Measurements from ENCODE around the gene ARPC2.
A peak's percentile ranks its signal among the peaks of the same experiment; 100 is the strongest.

The ARPC2 gene

GRCh38 chr2:218295029-218295428 lies 78.0 kb downstream of the ARPC2 start:
- DNase-seq (ENCODE audit: low read depth): no peak
- no peak for TF ChIP-seq CTCF (IDR thresholded peaks at IDR 0.05; ENCODE audit: low read depth, low read length, missing control alignments)
- no peak overlapping the region for H3K4me3 ChIP-seq (ENCODE audit: low read depth, low read length)

- DNase-seq (ENCODE audit: low read depth): no peak
- no peak overlapping the region for H3K4me3 ChIP-seq (ENCODE audit: low read depth, low read length)
- TF ChIP-seq CTCF (IDR thresholded peaks at IDR 0.05; ENCODE audit: low read depth, low read length, missing control alignments): no peak
Measured at GRCh38 chr2:218296200-218296599, 79.2 kb downstream of the ARPC2 start.

GRCh38 chr2:218296847-218297246 lies 79.9 kb downstream of the ARPC2 start:
- no peak for TF ChIP-seq CTCF (IDR thresholded peaks at IDR 0.05; ENCODE audit: low read depth, low read length, missing control alignments)
- no peak for DNase-seq (ENCODE audit: low read depth)
- no peak overlapping the region for H3K4me3 ChIP-seq (ENCODE audit: low read depth, low read length)

- DNase-seq (ENCODE audit: low read depth): no peak
- no peak for TF ChIP-seq CTCF (IDR thresholded peaks at IDR 0.05; ENCODE audit: low read depth, low read length, missing control alignments)
- no peak overlapping the region for H3K4me3 ChIP-seq (ENCODE audit: low read depth, low read length)
Measured at GRCh38 chr2:218298314-218298875, 81.4 kb downstream of the ARPC2 start.

- no peak for TF ChIP-seq CTCF (IDR thresholded peaks at IDR 0.05; ENCODE audit: low read depth, low read length, missing control alignments)
- no peak overlapping the region for H3K4me3 ChIP-seq (ENCODE audit: low read depth, low read length)
Measured at GRCh38 chr2:218300141-218300540, 83.2 kb downstream of the ARPC2 start.

GRCh38 chr2:218301176-218301819 lies 84.3 kb downstream of the ARPC2 start:
- peak; percentile 90 for TF ChIP-seq CTCF (IDR thresholded peaks at IDR 0.05; ENCODE audit: low read depth, low read length, missing control alignments)
- DNase-seq (ENCODE audit: low read depth): peak; percentile 75
- H3K4me3 ChIP-seq (ENCODE audit: low read depth, low read length): no peak overlapping the region

More at GRCh38 chr2:218300141-218300540, 83.2 kb downstream of the ARPC2 start:
- no peak for DNase-seq (ENCODE audit: low read depth)

All from GM12864 (cell line).